Memory B cell (primary cell): Measurements from ENCODE around the gene GPR62.

Experiments used
- ATAC-seq: fragments of 150-1000 bp; cut with Tn5 transposase; 2 replicates; pipeline ENCODE4 v1.10.0; 2021; ENCODE audit warnings: low read depth, mild to moderate bottlenecking, moderate library complexity
- DNase-seq, 2 donors: peaks; one replicate each; pipeline ENCODE4 v3.0.0; 2022; ENCODE audit warnings: low spot score in 2 of 2
- H3K27ac Mint-ChIP-seq: one replicate; pipeline ENCODE4 v1.8.0; 2022; ENCODE audit warnings: mild to moderate bottlenecking, moderate library complexity, mixed read lengths
- H3K27me3 Mint-ChIP-seq: one replicate; pipeline ENCODE4 v1.8.0; 2022; ENCODE audit warnings: mixed read lengths
- H3K36me3 Mint-ChIP-seq: one replicate; pipeline ENCODE4 v1.8.0; 2022; ENCODE audit warnings: mild to moderate bottlenecking, mixed read lengths
- H3K4me1 Mint-ChIP-seq: one replicate; pipeline ENCODE4 v1.8.0; 2022; ENCODE audit warnings: mixed read lengths
- H3K4me3 Mint-ChIP-seq: one replicate; pipeline ENCODE4 v1.8.0; 2022; ENCODE audit warnings: mild to moderate bottlenecking, moderate library complexity, mixed read lengths
- H3K9me3 Mint-ChIP-seq: one replicate; pipeline ENCODE4 v1.8.0; 2022; ENCODE audit warnings: mixed read lengths

GPR62 gene

DNA sequence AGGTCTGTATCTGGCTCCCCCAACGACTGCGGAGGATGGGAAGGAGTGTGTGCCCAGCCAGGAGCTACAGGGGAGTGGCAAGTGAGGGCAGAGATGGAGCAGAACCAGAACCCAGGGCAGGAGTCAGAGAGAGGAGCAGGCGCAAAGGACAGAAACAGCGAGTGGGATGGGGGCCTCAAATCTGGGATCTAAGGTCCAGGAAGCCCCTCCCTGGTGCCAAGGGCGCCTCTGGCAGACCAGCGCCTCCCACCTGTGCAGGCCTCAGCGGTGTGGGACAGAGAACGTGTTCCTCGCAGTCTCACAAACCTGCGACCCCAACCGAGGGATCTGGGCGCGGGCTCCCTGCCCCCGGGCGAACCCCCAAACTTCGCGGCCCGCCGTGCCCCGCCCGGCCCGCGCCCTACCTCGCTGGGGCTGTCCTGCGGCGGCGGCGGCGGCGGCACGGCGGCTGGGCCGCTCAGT, 11.8 kb downstream of the GPR62 start:
- H3K4me1 Mint-ChIP-seq: peaks cover 22% of the 10 kb centered on the region
- DNase-seq (peak in 1 of 2 donors; percentile 44), ATAC-seq (peak; percentile 79)
- H3K9me3 Mint-ChIP-seq: no peaks in the 10 kb centered on the region
- no peaks in the 10 kb centered on the region for H3K36me3 Mint-ChIP-seq
- H3K27ac Mint-ChIP-seq: peak overlapping the region; percentile 50
- no peaks in the 10 kb centered on the region for H3K27me3 Mint-ChIP-seq
- H3K4me3 Mint-ChIP-seq: peak overlapping the region; percentile 86

DNA sequence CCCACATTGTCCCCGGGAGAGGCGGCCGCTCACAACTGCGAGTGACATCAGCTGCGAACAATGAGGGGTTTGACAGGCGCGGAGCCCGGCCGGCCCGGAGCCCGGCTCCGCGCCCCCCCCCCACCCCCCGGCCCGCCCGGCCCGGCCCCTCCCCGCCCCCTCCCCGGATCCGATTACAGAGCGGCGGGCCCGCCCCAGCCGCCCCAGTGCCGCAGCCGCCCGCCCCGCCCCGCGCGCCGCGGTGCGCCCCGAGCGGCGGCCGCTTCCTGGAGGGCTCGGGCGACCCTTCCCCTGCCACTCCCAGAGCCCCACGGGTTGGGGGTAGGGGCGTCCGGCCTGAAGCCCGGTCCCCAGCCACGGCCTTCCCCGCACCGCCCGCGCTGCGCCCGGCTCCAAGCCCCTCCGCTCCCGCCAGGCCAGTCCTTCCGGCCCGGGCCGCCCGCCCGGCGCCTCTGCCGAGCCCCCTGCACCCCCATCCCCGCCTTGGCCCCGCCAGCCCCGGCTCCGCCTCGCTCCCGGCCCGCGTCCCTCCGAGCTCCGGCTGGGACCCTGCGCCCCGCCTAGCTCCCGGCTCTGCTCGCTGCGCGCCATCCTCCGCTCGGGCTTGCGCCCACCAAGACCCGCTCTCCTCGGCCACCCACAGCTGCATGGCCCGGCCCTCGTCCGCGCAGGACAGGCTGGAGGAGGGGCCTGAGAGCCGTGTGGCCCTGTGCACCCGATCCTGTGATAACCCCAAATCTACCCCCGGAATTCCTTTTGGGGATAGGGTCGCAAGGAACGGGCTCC, 12.4 kb downstream of the GPR62 start, which contains the start of gene PCBP4:
PCBP4 (minus strand) TSS at position 71 of the 786 bp plus-strand sequence. CDS start 6,214 bp downstream, outside the sequence.
- peak within 1 kb of the TSS; percentile 83 for H3K27ac Mint-ChIP-seq
- peaks cover 22% of the 10 kb centered on the region for H3K4me1 Mint-ChIP-seq
- DNase-seq (peak in 1 of 2 donors; percentile 38), ATAC-seq (peak; percentile 77)
- no peaks in the 10 kb centered on the region for H3K27me3 Mint-ChIP-seq
- H3K9me3 Mint-ChIP-seq: no peaks in the 10 kb centered on the region
- H3K36me3 Mint-ChIP-seq: no peaks in the 10 kb centered on the region
- H3K4me3 Mint-ChIP-seq: peak within 1 kb of the TSS; percentile 96

DNA sequence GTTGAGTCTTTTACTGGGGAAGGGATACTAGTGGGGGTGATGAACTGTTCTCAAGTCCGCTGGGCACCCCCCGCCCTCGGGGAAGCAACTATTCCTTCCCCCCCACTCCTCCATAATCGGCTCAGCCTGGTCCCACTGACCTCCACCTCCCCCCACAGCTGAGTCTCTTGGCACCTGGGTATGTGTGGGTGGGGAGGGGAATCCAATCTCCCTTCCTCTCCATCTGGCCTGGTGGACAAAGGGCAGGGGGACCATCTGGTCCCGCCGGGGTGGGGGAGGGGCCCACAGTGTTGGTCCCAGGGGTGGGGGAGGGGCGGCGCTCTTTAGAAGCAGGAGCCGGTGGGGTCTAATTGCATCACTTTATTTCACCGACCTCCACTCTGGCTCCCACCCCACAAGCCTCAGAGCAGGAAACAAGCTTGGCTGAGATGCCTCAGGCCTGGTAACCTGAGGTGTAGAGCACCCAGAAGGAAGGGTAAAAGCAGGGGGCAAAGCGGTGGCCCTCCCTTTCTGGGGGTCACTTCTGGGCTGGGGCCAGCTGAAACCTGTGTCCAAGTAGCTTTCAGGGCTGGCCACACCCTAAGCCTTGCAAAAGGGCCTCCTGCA, 13.1 kb downstream of the GPR62 start:
- Mint-ChIP-seq H3K36me3 (no peaks in the 10 kb centered on the region), H3K27ac (peak overlapping the region; percentile 83), H3K27me3 (no peaks in the 10 kb centered on the region), H3K4me3 (peak overlapping the region; percentile 96), H3K9me3 (no peaks in the 10 kb centered on the region), H3K4me1 (peaks cover 22% of the 10 kb centered on the region)
- DNase-seq (no peak), ATAC-seq (no peak)

DNA sequence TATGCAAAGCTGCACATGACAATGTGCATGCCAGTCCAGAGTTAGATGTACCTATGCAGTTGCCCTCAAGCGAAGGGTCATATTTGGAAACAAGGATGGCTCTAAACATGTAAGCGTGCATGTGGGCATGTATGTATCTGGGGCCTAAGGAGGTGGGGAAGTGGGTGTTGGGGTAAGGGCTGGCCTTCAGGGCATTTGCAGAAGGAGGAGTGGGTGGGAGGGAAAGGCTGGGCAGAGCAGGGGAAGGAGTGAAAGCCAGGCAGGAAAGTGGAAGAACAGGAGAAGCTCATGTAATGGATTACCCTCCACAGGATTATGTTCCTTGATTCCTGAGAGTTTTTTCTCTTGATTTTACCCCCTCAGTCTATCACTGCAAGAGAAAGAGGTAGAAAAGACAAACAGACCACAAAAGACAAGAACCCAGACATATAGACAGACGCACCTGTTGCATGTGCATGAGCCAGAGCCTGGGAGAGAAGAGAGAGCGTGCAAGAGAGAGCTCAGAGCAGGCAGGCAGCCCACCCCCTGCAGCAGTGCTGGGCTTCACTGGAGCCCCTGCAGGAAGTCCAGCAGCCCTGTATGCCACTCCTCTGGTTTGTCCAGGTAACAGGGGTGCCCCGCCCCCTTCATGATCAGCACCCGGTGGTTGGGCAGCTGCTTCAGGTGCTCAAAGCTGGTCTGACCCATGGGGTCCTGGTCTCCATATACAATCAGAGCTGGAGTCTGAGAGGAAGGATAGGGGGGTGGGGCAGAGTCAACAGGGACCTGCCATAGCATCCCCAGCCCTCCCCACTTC, 13.9 kb downstream of the GPR62 start:
- H3K36me3 Mint-ChIP-seq: no peaks in the 10 kb centered on the region
- H3K27ac Mint-ChIP-seq: no peak overlapping the region
- H3K27me3 Mint-ChIP-seq: no peaks in the 10 kb centered on the region
- ATAC-seq (no peak), DNase-seq (no peak)
- H3K4me3 Mint-ChIP-seq: peak overlapping the region; percentile 32
- H3K9me3 Mint-ChIP-seq: no peaks in the 10 kb centered on the region
- H3K4me1 Mint-ChIP-seq: peaks cover 23% of the 10 kb centered on the region

DNA sequence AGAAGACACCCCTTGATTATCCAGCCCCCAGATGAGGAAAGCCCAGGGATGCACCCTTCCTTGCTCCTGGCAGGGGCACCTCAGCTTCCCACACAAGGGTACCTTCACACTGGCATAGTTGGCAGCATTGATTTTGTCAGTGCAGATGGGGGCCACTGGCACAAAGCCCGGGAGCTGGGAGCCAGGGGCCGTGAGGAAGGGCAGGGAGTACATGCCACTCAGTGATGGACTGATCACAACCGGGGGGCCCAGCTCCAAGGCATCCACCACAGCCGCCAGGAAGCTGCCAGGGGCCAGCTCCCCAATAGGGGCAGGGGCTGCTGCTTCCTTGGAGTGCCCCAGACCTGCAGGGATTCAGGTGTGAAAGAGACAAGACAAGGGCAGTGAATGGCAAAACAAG, 14.7 kb downstream of the GPR62 start:
- H3K9me3 Mint-ChIP-seq: no peaks in the 10 kb centered on the region
- ATAC-seq: no peak
- H3K4me3 Mint-ChIP-seq: no peak overlapping the region
- H3K27ac Mint-ChIP-seq: no peak overlapping the region
- H3K36me3 Mint-ChIP-seq: no peaks in the 10 kb centered on the region
- no peak for DNase-seq
- no peaks in the 10 kb centered on the region for H3K27me3 Mint-ChIP-seq
- H3K4me1 Mint-ChIP-seq: peaks cover 27% of the 10 kb centered on the region

DNA sequence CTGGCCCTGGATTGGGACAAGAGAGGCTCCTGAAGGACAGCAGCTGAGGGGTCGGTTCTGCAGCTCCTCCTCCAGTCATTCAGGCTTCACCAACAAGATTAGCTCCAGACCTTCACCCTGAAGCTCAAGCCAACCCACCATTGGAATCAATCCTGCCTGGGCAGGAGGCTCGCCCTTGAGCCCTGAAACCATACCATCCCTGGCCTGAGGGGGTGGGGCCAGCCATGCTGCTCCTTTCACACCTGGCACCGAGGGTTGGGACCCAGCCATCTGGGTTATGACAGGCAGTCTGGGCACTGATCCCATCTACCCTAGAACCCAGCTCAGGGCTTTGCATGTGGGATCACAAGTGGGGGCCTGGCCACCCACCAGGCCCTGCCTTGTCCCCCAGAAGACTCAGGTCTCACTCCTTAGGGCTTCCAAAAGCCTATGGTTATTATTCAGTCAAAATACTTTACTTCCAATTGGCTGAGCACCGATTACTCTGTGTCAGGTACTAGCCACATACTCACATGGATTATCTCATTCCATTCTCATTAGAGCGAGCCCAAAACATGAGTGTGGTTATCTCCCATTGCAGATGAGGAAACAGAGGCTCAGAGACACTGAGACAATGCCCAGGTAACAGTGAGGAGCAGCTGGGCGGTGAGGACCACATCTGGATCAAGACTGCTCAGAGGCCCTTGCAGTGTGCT, 15.6 kb downstream of the GPR62 start:
- no peak overlapping the region for H3K4me3 Mint-ChIP-seq
- H3K36me3 Mint-ChIP-seq: no peaks in the 10 kb centered on the region
- H3K9me3 Mint-ChIP-seq: no peaks in the 10 kb centered on the region
- ATAC-seq: no peak
- DNase-seq: no peak
- no peak overlapping the region for H3K27ac Mint-ChIP-seq
- H3K27me3 Mint-ChIP-seq: no peaks in the 10 kb centered on the region
- peaks cover 26% of the 10 kb centered on the region for H3K4me1 Mint-ChIP-seq

DNA sequence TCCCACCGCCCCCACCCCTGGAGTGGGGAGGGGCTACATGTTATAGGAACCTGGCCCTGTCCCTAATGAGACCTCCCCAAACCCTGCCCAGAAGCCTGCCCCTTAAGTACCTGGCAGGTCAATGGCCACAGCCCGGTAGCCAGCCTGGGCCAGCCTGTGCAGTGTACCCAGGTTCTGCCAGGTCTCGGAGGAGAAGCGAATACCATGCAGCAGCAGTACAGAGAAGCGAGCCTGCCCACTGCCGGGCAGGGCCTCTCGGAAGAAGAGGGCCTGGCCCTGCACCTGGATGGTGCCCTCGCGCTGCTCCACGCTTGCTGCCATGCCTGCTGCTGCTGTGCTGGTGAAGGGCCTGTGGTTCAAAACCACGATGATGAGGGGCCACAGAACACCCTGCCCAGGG, 16.2 kb downstream of the GPR62 start:
- H3K4me1 Mint-ChIP-seq: peaks cover 25% of the 10 kb centered on the region

DNA sequence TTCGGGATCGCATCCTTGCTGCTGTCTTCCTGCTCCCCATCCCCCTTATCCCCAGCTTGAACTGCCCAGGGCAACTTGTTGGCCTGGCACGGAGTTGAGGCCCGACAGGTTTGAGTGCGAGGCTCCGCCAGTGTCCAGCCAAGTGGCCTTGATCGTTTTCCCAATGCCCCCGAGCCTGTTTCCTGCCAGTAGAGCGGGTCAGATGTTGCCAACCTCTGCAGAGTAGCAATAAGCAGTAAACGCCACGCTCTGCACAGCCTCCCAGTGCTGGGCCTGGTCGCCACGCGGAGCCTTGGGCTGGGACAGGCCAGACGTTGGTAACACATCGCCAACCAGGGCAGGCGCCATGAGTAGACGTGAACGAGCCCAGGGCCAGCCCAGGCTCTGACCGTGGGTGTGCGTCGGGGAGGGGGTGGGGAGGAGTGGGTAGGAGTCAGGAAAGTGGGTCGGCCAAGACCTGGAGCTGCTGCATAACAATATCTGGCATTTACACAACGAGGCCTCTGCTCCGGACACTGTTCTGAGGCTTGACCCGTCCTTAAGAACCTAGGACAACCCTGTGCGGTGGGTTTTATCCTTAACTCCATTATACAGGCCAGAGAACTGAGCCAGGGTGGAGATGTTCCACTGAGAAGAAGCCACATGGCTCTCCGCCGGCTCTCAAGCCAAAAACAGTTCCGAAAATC, 19.2 kb downstream of the GPR62 start:
- Mint-ChIP-seq H3K27ac (peak overlapping the region; percentile 75), H3K4me1 (peaks cover 19% of the 10 kb centered on the region), H3K4me3 (peak overlapping the region; percentile 100), H3K27me3 (no peaks in the 10 kb centered on the region), H3K36me3 (no peaks in the 10 kb centered on the region), H3K9me3 (no peaks in the 10 kb centered on the region)
- ATAC-seq: peak; percentile 14
- DNase-seq: no peak

More for the DNA sequence above, 16.2 kb downstream of the GPR62 start:
- no peaks in the 10 kb centered on the region for H3K27me3 Mint-ChIP-seq
- DNase-seq (no peak), ATAC-seq (no peak)
- no peaks in the 10 kb centered on the region for H3K36me3 Mint-ChIP-seq
- peak overlapping the region; percentile 55 for H3K4me3 Mint-ChIP-seq
- no peaks in the 10 kb centered on the region for H3K9me3 Mint-ChIP-seq
- no peak overlapping the region for H3K27ac Mint-ChIP-seq

DNA sequence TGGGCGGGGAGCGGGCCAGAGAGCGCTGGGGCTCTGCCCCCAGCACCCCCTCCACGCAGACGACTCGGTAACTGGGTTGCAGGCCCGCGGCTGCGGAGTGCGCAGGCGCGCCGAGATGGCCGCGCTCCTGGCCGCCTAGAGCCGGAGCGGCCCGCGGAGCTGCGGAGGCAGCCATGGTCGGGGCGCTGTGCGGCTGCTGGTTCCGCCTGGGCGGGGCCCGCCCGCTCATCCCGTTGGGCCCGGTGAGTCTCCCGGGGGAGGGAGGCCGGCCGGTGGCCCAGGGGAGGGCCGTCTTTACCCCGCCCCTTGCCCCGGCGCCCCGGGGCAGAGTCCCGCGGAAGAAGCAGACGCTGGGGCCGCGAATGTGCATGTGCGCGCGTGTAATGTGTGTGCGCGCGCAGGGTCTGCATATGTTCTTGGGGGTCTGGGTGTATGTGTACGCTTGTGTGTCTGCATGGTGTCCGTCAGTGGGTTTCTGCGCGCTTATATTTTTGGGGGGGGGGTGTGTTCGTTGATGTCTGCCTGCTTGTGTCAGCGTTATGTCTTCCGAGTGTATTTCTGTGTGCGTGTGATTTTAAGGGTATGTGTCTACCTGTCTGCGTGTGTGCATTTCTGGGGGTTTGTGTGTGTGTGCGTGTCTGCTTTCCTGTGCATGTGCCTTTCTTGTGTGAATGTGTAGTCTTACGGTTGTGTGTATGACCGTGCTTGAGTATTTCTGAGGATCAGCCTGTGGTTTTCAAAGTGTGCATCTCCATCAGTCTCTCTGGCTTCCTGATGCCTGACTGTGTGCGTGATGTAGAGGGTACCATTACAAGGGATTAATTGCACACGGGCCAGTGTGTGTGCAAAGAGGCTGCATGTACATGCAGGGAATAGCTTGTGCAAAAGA, 20.0 kb downstream of the GPR62 start, which contains the start of gene ABHD14A:
ABHD14A (plus strand) TSS at position 102 of the 889 bp plus-strand sequence; CDS start at position 174, 72 bp downstream.
- H3K4me1 Mint-ChIP-seq: peaks cover 19% of the 10 kb centered on the region
- ATAC-seq (peak; percentile 79), DNase-seq (peak; percentile 68 to 70)
- H3K36me3 Mint-ChIP-seq: no peaks in the 10 kb centered on the region
- H3K27ac Mint-ChIP-seq: peak within 1 kb of the TSS; percentile 92
- peak within 1 kb of the TSS; percentile 100 for H3K4me3 Mint-ChIP-seq
- no peaks in the 10 kb centered on the region for H3K9me3 Mint-ChIP-seq
- H3K27me3 Mint-ChIP-seq: no peaks in the 10 kb centered on the region

DNA sequence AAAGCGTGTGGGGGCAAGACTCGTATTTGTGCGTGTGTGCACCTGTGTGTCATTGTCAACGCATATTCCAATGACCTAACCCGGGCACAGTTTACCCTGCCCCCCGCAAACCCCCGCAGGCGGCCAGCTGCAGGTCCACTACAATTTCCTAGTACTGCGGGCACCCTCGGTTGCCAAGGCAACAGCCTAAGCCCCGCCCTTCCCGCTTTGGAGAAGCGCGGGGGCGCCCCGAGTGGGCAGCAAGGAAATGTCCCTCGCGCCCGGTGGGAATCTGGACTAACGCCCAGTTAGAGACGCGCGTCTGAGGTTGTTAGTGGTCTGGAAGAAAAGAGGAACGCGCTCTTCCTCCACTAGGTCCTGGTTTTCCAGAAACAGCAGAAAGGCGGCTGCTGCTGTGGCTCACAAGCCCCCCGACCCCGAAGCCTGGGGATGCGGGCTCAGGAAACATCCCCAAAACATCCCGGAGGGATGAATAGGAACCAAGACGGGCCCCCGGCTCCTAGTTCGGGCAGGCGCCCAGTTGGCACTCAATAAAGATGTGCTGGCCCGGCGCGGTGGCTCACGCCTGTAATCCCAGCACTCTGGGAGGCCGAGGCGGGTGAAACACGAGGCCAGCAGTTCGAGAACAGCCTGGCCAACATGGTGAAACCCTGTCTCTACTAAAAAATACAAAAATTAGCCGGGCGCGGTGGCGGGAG, 20.8 kb downstream of the GPR62 start:
- Mint-ChIP-seq H3K9me3 (no peaks in the 10 kb centered on the region), H3K36me3 (no peaks in the 10 kb centered on the region), H3K27ac (peak overlapping the region; percentile 92), H3K27me3 (no peaks in the 10 kb centered on the region), H3K4me1 (peaks cover 19% of the 10 kb centered on the region), H3K4me3 (peak overlapping the region; percentile 100)
- no peak for ATAC-seq
- DNase-seq: peak; percentile 31 to 42

DNA sequence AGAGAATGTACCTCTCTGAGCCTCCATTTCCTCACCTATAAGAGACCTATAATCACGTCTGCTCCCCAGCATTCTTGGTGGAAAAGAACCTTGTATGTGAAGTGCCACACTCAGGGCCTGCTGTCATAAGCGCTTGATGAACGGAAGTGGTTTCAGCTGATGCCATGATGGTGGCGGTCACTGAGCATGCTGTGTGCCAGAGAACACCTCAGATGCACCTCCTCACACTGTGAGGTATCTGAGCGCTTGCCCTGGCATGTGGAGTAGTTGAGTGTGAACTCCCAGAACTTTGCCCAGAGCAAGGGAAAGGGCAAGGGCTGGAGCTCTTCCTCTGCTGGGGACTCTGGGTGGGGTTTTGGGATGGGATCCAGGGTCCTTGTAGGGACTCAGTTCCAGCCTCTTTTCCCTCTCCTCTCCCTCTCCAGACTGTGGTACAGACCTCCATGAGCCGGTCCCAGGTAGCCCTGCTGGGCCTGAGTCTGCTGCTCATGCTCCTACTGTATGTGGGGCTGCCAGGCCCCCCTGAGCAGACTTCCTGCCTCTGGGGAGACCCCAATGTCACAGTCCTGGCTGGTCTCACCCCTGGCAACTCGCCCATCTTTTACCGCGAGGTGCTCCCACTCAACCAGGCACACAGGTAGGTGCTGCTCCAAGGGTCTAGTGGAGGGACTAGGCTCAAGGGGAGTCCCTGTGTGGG, 22.4 kb downstream of the GPR62 start:
- no peaks in the 10 kb centered on the region for H3K36me3 Mint-ChIP-seq
- H3K4me1 Mint-ChIP-seq: peaks cover 24% of the 10 kb centered on the region
- no peaks in the 10 kb centered on the region for H3K9me3 Mint-ChIP-seq
- ATAC-seq (no peak), DNase-seq (no peak)
- H3K27me3 Mint-ChIP-seq: no peaks in the 10 kb centered on the region
- H3K4me3 Mint-ChIP-seq: no peak overlapping the region
- H3K27ac Mint-ChIP-seq: peak overlapping the region; percentile 1
